Lung (tissue), 12 donors: Measurements from ENCODE around the gene SLC22A5. TPM values are rescaled to one million over a fixed set of nuclear protein-coding genes. Genes with fewer than 3 reads are reported as not detected.
A peak's percentile ranks its signal among the peaks of the same experiment; 100 is the strongest.

Experiments used
- ATAC-seq: fragments of 200-7000 bp; cut with Tn5 transposase; one replicate; pipeline ENCODE4 v1.9.1; 2020; ENCODE audit warnings: moderate number of reproducible peaks; ENCODE audit not compliant: insufficient read depth, low FRiP score
- DNase-seq, 3 donors: peaks; one replicate each; pipeline ENCODE4 v3.0.0-alpha.2; 2013 to 2017
- H3K27ac ChIP-seq, 2 donors: one replicate each; pipeline ENCODE4 v1.5.1; 2013; ENCODE audit warnings: mild to moderate bottlenecking in 2 of 2, moderate library complexity in 2 of 2, control low read depth in 1 of 2, inconsistent platforms in 1 of 2, low read depth in 1 of 2, low read length in 1 of 2
- H3K27me3 ChIP-seq, 3 donors: one replicate each; pipeline ENCODE4 v1.5.1; 2013; ENCODE audit warnings: low read length in 2 of 3; ENCODE audit not compliant: control insufficient read depth in 3 of 3, insufficient read depth in 3 of 3
- H3K36me3 ChIP-seq, 4 donors: one replicate each; pipeline ENCODE4 v1.5.1; 2013; ENCODE audit warnings: low read length in 4 of 4, mild to moderate bottlenecking in 1 of 4, moderate library complexity in 1 of 4; ENCODE audit not compliant: control insufficient read depth in 4 of 4, insufficient read depth in 4 of 4
- H3K4me1 ChIP-seq, 5 donors: one replicate each; pipeline ENCODE4 v1.5.1; 2013; ENCODE audit warnings: low read length in 5 of 5, mild to moderate bottlenecking in 2 of 5, moderate library complexity in 1 of 5; ENCODE audit not compliant: control insufficient read depth in 5 of 5, insufficient read depth in 5 of 5
- H3K4me3 ChIP-seq: one replicate; pipeline ENCODE4 v1.5.1; 2013; ENCODE audit warnings: mild to moderate bottlenecking, control low read depth, moderate library complexity
- H3K9ac ChIP-seq, 2 donors: one replicate each; pipeline ENCODE4 v1.5.1; 2013; ENCODE audit warnings: low read length in 2 of 2, control low read depth in 1 of 2; ENCODE audit not compliant: insufficient read depth in 1 of 2
- H3K9me3 ChIP-seq, 4 donors: one replicate each; pipeline ENCODE4 v1.5.1; 2013; ENCODE audit warnings: low read length in 3 of 4, mild to moderate bottlenecking in 1 of 4, moderate library complexity in 1 of 4; ENCODE audit not compliant: control insufficient read depth in 4 of 4, insufficient read depth in 3 of 4
- CTCF ChIP-seq: IDR thresholded peaks from 2 replicates; pipeline ENCODE4 v1.5.1; 2012; ENCODE audit warnings: mild to moderate bottlenecking; ENCODE audit errors: control extremely low read depth, extremely low read depth
- WGBS, 2 donors: extraction: QIAGEN DNeasy Blood & Tissue Kit; methylation state at CpG; one replicate each; pipeline ENCODE4 v1.1.7; 2013; 5-methylcytosine and 5-hydroxymethylcytosine counted together
- polyA plus RNA-seq, 2 donors: library from polyadenylated mRNA; stranded (reverse); fragments of 200-250 nt; gene quantifications; one replicate each; pipeline ENCODE4 v1.2.1, GENCODE V29; 2013
- total RNA-seq, 2 donors: library from RNA; depleted of rRNA in 1 of 2; stranded (reverse); fragments of >200 nt in 1 of 2; gene quantifications; one replicate each; pipeline ENCODE4 v1.2.1, GENCODE V29; 2014 to 2021
- donor health status: control.
- donor health status: control.
- donor health status: Bipolar disorder and iron deficiency.
- donor health status: healthy.
- donor health status: DM: yes; HTN: yes; CAD: no.

SLC22A5 gene
- total and polyA plus RNA-seq, 4 donors: 4.6 to 12.7 (median 7.9) TPM

GRCh38 chr5:132322266-132322665, 47.2 kb upstream of the SLC22A5 start:
- peaks cover 0 to 3% (median 0%) of the 10 kb centered on the region in 4 donors for H3K9me3 ChIP-seq
- DNase-seq (peak in 1 of 3 donors; percentile 28), ATAC-seq (no peak)
- H3K4me1 ChIP-seq: peaks cover 2 to 8% (median 6%) of the 10 kb centered on the region in 5 donors
- WGBS, 2 donors: 77 to 83% methylated on average over 11 of the region's 11 CpGs
- H3K27me3 ChIP-seq: no peaks in the 10 kb centered on the region
- H3K36me3 ChIP-seq: peaks cover 0 to 6% (median 3%) of the 10 kb centered on the region in 4 donors
- H3K27ac ChIP-seq: no peak overlapping the region
- no peak for TF ChIP-seq CTCF
- H3K4me3 ChIP-seq: no peak overlapping the region
- no peak overlapping the region for H3K9ac ChIP-seq

- no peaks in the 10 kb centered on the region for H3K27me3 ChIP-seq
- H3K36me3 ChIP-seq: peaks cover 0 to 10% (median 6%) of the 10 kb centered on the region in 4 donors
- H3K27ac ChIP-seq: no peak overlapping the region
- H3K4me3 ChIP-seq: no peak overlapping the region
- peaks cover 0 to 3% (median 0%) of the 10 kb centered on the region in 4 donors for H3K9me3 ChIP-seq
- 86 to 97% methylated on average over 5 of the region's 5 CpGs for WGBS, 2 donors
- ATAC-seq: no peak
- H3K4me1 ChIP-seq: peaks cover 2 to 13% (median 10%) of the 10 kb centered on the region in 5 donors
- DNase-seq: no peak
- no peak overlapping the region for H3K9ac ChIP-seq
- no peak for TF ChIP-seq CTCF
Observed at GRCh38 chr5:132323202-132323601, 46.3 kb upstream of the SLC22A5 start.

GRCh38 chr5:132325691-132326090, 43.8 kb upstream of the SLC22A5 start:
- ATAC-seq (no peak), DNase-seq (no peak)
- peaks cover 0 to 3% (median 0%) of the 10 kb centered on the region in 4 donors for H3K9me3 ChIP-seq
- WGBS, 2 donors: 90 to 91% methylated on average over 4 of the region's 4 CpGs
- peaks cover 0 to 14% (median 9%) of the 10 kb centered on the region in 4 donors for H3K36me3 ChIP-seq
- peaks cover 0 to 13% (median 10%) of the 10 kb centered on the region in 5 donors for H3K4me1 ChIP-seq
- H3K4me3 ChIP-seq: no peak overlapping the region
- TF ChIP-seq CTCF: no peak
- no peaks in the 10 kb centered on the region for H3K27me3 ChIP-seq
- no peak overlapping the region for H3K9ac ChIP-seq
- no peak overlapping the region for H3K27ac ChIP-seq
